SU-DHL-6 (cell line): ENCODE measurements around the gene ITLN1.

Experiments used
- CTCF ChIP-seq: fragments of 200-600 bp; sonication (generic); IDR thresholded peaks from one replicate; pipeline ENCODE4 v1.5.1; 2017; ENCODE audit warnings: antibody characterized with exemption, mild to moderate bottlenecking, low read length, moderate library complexity; ENCODE audit not compliant: insufficient read depth, poor library complexity, severe bottlenecking
- EZH2phosphoT487 ChIP-seq: fragments of 200-600 bp; sonication (generic), shearing (Covaris generic); conservative IDR thresholded peaks from 2 replicates; pipeline ENCODE4 v1.6.1; 2018; ENCODE audit warnings: mild to moderate bottlenecking, antibody characterized with exemption, low read length, moderate library complexity, mixed read lengths

GRCh38 chr1:160862203-160863060, 22.5 kb downstream of the ITLN1 start, which contains the start of gene CD244:
- TF ChIP-seq CTCF (no peak), EZH2phosphoT487 (no peak)
